Dermis microvascular lymphatic vessel endothelial cell (primary cell): ENCODE data around the gene METTL14. TPM values are rescaled to one million over a fixed set of nuclear protein-coding genes. Genes with fewer than 3 reads are reported as not detected.
A peak's percentile ranks its signal among the peaks of the same experiment; 100 is the strongest.

Experiments used
- DNase-seq, 2 donors: peaks; one replicate each; pipeline versions ENCODE4 v3.0.0 to v3.0.0-alpha.2; 2010; ENCODE audit warnings: low read depth in 2 of 2
- total RNA-seq: library from RNA; depleted of rRNA; stranded (reverse); fragments of >200 nt; gene quantifications from 2 replicates; pipeline ENCODE4 v1.2.1, GENCODE V29; 2014

METTL14 gene
- total RNA-seq, 1 donor from 2014 or later = 11.2 TPM

- DNase-seq = no peak
These were observed 73.1 kb downstream of the METTL14 start for GRCh38 chr4:118758293-118758692.

GRCh38 chr4:118759481-118759880 is 74.3 kb downstream of the METTL14 start:
- DNase-seq = no peak

DNA sequence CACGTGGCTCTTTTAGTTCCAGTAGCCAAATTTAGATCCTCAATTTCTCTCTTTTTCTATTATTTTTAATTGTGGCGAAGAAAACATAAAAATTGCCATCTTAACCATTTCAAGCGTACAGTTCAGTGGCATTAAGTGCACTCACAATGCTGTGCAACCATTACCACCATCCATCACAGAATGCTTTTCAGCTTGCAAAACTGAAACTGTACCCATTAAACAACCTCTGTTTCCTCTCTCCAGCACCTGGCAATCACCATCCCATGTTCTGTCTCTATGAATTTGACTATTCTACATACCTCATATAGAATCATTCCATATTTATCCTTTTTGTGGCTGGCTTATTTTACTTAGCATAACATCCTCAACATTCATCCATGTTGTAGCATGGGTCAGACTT is 74.9 kb downstream of the METTL14 start:
- no peak for DNase-seq

- DNase-seq = no peak
These were observed 75.3 kb downstream of the METTL14 start for GRCh38 chr4:118760493-118760892.

DNA sequence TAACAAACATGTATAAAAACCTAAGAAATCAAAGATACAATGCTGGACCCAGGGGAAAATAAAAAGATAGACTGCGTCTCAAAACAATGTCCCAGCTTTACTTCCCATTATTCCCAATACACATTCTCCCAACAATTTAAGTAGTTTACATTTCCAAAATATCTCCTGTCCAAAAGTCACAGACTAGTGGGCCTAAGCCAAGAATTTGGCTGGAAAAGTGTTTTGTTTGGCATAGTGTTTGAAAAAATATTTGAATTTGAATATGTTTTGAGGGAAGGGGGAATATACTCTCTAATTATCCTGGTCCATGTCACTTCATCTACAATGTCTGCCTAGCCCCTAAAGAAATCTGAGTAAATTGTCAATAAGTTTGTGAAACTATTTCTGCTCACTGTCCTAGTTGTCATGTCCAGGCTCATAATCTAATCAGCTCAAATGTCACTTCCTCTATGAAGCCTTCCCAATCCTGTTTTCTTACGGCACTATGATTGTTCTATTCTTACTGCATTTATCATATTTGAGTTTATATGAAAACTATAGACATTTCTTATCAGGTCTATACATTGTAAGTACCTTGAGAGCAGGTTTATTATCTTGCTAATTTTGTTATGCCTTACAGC is 76.3 kb downstream of the METTL14 start:
- DNase-seq = peak in 1 of 2 donors; percentile 28

DNA sequence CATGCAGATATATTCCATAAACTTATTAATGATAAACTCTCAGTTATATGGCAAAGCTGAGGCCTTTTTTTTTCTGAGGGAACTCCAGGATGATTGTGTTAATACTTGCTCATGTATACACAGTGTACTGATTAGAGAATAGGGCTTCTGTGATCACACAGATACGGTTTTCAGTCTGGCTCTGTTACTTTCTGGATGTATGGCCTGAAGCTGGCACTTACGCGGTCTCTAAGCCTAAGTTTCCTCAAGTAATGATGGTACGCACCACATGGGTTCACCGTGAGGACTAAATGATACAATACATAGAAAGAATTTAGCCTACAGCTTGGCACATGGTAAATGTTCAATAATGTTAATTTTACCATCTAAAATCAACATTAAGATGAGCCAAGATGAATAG is 77.0 kb downstream of the METTL14 start:
- DNase-seq = no peak

GRCh38 chr4:118762730-118763477 is 77.7 kb downstream of the METTL14 start:
- DNase-seq = no peak

Other genes with a start within 250 kb of the METTL14 start
- 27.3 and 39.3 TPM in 2 replicates for gene SEC24D, start 150.7 kb downstream of the METTL14 start, total RNA-seq
- gene SYNPO2, start 203.5 kb downstream of the METTL14 start, total RNA-seq = under 0.01 TPM in 2 replicates